Stimulated activated CD8-positive, alpha-beta memory T cell treated with anti-CD3 and anti-CD28 coated beads, Interleukin-12 subunit alpha, Interleukin-12 subunit beta, amount 100 ng/mL, for 24 hours (primary cell): ENCODE data around the gene SLC9C1.

Experiments used
- DNase-seq: peaks from one replicate; pipeline ENCODE4 v3.0.0-alpha.2; 2020; ENCODE audit errors: extremely low read depth

Gene SLC9C1

DNA sequence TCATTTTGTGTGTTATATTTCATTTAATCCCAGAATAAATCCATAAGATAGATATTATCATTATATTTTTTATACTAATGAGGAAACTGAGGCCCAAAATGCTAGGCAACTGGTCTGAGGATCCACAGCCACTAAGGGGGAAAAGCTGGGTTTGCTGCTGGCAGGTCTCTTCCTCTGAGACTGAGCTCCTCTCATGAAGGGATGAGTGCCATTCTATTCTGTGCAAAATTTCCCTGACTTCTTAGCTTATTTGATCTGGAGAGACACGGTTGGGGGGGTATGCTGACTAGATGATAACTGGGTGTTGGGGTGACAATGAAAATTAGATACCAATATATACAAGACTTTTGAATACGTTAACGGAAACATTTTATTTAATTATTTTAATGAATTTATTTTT, 162.9 kb downstream of the SLC9C1 start:
- no peak for DNase-seq

DNA sequence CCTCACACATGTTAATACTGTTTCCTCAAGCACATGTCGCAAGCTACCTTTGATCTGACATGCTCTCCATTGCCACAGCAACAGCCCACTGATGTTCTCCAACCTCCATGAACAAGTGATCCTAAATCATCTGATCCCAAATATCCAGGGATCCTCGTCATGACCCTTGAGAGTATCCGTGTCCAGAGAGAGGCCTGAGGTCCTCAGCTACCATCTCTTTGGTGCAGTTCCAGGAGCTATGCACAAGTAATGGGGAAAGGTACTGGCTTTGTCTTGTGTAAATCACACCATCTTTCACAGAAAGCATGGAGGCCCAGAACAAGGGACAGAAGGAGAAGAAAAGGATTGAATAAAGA, 163.4 kb downstream of the SLC9C1 start:
- DNase-seq: no peak

DNA sequence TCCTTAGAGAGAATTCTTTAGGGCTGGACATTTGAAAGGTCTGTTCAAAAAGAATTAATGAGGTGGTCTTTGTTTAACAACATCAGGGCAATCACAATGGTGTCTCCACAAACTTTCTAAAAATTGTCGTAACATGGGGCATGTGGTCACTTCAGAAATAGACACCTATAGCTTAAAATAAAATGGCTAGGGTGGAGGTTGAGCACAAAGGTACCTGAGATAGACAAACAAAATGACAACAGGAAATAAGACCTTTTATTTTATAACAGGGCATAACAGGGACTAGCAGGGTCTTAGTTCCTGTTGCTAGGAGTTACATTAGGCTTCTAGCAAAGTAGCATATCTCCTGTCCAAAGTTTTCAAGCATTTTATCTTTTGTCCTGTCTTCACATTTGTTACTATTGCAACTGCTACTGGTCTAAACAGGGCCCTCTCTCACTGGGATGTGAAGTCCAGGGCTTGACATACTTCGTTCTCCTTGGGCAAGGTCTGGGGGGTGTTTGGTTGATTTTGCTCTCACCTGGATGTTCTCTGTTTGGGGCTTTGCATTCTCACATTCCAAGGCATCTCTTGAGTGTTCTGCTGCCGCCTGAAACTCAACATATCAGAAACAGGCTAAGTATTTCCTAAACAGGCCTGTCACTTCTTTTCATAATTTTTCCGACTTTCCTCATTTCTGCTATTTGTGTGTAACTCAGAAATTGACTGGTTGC, 163.9 kb downstream of the SLC9C1 start:
- no peak for DNase-seq

DNA sequence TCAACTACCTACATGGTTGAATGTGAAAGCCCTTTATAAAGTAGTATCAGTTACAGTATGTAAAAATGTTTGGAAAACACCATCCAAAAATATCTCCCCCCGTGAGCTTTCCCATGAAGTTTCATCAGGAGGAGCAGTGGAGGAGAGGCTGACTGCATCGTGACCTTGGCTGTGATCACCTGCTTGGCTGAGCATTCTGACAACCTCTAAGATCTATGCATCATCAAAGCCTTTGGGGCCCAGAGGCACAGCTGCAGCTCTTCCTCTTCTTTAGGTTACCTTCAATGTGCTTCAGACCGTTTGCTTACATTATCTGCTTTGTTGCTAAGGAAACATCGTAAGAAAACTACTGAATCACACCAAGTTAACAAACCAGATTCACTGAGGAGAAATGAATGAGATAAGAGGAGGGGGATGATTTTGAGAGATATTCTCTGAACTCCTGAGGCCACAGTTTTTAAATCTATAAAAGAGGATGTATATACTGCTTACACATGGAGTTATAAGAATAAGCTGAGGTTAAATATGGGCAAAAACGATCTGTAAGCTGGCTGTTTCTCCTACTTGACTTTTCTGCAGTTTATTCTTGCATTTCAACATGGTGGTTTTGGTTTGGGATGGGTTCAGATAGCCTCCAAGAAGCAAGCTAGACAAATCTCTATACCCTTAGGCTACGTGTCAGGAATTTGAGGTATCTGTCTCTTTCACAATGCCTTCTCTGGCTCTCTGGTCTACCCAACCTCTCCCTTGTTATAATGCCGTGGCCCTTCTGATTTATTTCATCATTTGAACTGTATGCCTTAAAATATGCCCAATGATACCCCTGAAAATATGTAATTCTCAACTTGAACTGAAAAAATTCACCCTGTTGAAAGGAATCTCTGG, 164.9 kb downstream of the SLC9C1 start:
- DNase-seq: no peak

DNA sequence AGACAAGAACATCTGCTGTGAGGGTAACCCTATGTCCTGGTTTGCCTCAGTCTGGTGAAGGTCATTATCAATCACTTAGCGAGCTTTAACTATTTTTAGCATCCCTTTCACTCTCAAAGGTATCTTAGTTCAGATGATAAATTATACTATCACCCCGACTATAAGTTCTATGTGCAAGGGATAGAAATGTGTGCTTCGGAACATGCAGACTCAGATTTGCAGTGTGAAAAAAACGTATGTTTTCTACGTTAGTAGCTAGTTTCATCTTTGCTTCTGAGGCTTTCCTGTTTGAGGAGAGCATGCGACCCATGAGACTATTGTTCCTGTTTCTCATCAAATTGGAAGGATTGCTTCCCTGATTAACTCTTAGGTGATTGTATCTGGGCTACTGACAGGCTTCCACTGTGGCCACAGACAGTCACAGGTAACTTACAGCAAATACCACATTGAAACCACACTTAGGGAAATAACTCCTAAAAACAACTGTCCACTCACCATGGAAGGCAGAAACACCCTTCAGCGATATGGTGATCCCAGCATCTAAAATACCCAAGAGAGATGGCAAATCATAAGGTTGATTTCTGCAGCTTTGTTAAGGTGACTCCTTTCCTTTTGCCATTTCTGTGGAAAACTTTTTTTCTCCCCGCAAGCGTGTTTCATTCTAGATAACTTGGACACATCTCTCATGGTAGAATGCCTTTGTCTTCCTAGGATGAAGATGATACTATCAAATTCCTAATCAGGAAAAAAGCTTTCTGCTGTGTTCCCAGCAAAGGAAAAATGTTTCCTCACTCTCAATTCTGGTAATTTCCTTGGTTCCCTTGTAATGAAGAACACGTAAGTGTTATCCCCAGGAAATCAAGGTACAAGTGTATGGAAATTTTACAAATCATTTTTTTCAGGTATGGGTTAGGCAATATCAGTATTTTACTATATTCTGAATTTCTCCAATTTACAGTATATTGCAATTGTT, 166.2 kb downstream of the SLC9C1 start:
- DNase-seq: no peak

DNA sequence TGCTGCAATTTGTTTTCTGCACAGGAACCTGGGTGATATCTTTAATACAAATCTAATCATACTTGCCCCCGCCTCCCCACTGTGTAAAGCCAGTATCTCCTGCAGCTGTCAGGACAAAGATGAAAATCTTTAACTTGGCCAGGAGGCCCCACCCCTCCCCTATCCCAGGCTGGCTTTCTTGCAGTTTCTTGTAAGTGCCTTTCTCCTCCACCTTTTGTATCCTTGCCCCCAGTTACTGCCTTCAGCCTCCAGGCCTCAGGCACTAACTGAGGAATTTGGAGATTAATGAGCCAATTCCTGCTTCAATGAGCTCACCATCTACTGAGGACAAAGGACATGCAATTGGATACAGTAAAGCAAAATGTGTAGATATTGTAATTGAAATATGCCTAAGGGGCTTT, 167.5 kb downstream of the SLC9C1 start:
- DNase-seq: no peak

DNA sequence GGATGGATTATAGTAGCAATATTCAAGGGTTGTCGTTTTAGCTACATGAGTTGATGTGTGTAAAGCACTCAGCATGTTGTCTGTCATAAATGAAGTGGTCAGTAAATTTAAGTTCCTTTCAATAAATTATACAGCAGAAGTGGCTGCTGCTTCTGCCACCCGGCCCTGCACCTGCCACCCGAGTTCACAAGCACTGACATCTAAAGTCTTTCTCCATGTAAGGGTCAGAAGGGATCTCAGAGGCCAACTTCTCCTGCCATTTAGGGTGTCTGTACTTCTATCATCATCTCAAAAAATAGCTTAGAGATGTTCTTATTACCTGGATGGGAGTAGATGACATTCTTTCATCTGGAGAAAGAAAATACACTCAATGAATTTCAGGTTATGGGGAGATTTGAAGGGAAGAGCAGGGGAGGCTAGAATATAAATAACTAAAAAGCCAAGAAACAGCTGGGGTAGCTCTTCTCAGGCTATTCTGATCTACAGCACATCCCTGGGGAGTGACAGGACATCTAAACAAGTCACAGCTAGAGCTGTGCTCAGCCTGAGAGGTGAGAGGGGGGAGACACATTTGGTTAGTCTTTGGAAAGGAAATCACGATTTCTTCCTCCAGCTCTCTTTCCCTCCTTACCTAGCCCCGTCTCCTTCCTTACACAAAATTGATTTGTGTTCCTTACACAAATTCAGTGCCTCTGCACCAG, 169.0 kb downstream of the SLC9C1 start:
- DNase-seq: no peak

DNA sequence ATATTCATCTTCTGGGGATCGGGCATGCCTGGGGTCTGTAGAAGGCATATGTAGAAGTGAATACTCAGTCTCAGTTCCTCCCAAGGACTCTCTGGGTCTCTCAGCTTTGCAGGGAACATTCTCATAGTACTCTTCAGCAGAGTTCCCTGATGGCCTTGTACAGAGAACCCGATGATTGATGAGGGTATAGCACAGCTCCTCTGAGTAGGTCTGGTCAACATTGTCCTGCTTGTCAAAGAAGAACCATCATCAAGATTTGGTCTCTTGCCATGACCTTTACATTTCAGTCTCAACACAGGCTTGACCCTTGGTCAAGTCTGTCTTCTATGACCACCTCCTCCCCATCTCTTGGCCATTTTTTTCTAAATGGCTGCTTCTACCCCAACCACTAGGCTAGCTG, 170.5 kb downstream of the SLC9C1 start:
- no peak for DNase-seq

DNA sequence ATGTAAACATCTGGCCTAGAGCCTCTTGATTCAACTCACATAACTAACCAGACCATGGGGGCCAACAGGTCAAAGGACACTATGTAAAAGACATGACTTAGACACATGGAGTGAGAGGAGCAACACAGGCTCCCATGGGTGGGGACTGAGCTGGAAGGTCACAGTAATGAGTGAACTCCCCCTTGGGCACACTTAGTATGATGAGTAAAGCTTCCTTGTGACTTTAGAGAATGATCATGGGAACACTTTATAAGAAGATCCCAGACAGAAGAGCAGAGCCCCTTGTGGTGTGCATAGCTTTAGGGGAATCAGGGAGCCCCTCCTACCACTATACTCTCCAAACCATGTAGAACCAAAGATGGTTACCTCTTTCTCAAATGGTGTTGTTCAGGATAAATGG, 171.1 kb downstream of the SLC9C1 start:
- no peak for DNase-seq

DNA sequence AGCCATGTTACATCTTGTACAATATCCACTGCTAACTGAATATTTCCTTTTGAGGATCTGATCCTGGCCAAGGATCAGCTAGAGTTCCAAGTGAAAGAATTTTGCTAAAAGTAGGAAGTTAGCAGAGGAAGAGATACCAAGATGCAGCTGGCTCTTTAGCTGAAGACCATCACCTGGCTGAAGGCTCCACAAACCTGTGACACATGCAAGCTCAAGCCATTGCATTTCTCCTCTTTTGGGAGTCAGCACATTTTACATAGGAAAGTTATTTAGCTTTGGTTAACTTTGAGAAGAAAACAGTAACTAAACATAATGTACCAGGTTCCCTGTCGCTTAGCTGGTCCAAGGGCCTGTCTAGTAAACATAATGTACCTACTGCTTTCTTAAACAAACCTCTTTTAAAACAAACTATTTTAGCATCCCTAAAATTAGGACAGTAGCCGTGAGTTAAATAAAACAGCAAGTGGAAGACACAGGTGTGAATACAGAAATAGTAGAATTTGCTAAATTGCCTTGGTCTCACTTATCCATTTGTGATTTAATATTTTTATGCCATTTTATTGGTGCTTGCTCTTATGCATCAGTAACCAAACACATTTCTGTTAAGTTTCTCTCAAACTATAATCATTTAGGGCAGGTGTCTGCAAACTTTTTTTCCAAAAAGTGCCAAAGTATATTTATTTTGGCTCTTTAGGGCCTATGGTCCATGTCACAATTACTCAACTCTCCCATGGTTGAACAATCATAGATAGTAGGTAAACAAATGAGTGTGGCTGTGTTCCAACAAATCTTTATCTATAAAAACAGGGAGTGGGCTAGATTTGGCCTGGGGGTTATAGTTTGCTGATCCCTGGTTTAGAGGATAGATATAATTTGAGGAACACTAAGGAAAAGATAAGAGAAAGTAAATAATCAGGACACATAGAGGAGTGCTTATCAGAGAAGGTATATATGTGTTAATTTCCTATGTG, 172.2 kb downstream of the SLC9C1 start:
- DNase-seq: no peak

DNA sequence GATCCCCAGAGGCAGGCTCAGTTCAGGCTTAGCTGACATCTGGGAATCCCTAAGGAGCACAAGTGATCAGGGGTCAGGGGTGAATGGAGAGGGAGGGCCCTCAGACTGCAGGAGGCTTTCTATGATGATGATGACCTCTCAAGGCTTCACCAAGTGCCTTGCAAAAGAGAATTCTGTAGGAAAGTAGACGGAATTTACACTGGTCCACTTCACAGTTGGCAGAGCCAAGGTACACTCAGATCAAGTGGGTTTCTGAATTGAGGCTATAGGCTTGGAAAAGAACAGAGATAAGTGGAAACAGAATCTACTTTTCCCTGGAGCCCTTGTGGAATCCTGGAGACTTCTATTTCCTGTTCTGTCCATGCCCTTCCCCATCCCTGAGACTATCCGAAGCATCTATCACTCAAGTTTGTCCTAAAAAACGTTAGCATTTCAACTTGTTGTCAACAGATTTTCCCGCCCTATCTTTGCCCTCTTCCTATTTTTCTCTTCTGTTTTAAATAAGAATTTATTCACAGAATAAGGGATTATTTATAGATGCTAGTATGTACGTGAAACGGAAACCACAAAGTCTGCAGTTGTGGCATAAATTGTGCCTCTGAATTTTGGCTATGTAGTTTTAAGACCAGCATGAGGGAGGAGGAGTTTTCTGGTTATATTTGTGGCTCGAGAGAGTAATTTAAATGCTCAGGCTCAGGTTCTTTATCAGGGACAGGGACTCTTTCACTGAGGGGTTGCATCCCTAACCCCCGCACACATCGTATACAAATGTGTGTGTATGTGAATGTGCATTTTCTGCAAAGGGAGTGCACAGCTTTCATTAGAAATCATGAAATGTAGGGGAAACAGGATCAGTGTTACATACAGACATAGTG, 173.8 kb downstream of the SLC9C1 start:
- DNase-seq: no peak

DNA sequence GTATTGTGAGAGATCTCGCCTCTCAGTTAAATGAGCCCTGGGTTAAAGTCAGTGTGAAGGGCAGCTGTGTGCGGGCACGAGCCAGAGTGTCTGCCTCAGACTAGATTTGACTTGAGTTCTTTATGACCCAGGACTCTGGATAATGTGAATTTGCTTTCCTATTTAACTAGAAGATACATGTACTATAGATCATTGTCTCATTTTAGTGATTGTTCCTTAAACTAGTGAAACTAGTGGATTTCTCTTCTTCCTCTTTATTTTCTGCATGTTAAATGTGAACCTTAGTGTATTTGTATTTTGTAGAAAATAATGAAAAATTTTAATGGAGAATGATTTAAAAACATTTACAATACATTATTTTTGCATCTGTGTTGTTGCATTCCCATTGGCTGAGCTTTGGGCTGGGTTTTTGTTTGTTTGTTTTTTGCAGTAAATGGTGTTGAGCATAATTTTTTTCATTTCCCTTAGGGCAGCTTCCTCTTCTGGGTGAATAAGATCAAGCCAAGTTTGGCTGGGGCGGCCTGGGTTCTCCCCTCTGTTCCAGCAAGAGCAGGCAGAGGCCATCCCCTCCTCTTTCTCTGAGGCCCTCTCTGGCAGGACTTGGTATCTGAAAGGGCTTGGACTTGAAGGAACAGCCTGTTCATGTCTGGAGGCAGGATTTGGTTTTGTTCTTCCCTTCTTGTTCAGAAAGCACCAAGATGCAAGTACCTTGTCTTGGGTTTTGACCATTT, 176.0 kb downstream of the SLC9C1 start:
- no peak for DNase-seq

DNA sequence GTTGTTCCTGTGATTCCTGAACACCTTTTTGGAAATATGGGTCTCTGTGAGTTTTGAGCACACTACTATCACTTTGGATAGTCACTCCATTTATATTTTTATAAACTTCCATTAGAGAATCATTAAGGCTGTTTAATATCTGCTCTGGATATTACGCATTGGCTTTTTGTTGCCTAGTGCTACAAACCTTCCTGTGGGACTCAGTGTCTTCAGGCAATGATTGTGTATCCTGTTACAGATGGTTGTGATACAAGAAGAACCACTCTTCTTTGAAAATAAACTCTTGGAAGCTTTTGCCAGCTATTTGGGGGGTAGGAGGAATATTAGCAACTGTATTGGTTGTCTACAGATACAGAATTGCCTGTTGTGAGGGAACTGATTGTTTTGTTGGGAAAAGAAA, 176.6 kb downstream of the SLC9C1 start:
- DNase-seq: no peak

DNA sequence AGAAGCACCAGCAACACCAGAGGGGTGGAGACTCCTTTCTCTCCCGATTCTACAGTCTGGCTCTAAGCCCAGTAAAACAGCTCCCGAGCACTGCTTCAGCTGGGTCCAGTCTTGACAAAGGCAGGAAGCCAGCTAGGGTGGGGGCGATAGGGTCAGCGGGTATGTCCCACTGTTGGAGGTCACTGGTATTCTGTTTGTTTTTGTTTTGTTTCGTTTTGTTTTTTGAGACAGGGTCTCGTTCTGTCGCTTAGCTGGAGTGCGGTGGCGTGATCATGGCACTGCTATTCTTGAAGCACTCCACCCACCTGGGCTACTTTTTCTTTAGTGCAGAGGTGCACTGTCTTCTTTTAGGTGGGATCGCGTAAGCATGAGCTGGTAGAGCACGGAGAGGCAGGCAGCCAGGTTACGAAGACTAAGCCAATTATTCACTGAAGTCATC, 177.2 kb downstream of the SLC9C1 start:
- DNase-seq: no peak

DNA sequence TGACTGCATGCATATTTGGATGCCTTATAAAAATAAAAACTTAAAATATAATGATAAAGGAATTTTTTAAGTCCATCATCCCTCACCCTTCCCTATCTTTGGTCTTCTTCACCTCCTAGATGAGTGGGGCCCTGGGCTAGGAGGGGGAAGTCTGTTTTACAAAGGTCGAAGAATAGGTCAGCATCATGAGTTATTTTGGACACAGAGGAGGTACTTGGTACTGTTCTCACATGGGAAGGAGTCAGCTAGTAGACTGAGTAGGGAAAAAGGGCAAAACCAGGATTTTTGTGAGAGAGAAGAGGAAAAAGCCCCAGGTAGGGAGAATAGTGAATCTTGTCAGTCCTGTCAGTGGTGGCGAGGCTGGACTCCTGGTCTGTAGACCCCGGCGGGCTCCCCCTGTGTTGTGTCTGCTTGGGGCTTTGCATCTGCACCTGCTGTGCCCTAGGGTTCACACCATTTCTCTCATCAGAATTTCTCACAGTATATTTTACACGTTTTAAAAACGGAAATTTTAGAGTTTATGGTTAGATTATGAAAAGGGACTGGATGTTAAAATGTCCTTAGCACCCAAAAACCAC, 178.1 kb downstream of the SLC9C1 start:
- DNase-seq: no peak

DNA sequence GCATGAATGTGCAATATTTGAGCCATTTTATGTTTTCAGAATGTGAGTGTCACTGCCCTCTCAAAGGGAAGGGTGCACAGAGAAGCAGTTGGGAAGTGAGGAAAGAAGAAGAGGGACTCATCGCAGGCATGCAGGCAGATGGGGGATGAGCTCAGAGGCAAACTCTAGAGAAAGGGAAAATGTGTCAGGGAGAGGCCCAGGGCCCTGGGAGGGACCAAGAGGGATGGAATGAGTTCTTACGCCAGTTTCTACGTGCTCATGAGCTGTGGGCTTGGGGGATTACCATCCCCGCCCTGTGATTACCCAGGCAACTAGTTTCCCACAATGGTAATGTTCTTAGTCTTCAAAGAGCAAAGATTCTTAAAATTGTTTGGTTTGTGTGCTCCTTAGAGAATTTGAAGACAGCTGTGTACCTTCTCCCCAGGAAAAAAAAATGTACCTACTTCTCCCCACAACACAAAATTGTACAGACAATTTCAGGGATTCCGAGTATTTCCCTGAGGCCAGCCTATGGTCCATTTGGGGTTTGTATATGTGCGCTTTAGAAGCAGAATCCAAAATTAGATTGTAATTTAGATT, 178.8 kb downstream of the SLC9C1 start:
- no peak for DNase-seq

DNA sequence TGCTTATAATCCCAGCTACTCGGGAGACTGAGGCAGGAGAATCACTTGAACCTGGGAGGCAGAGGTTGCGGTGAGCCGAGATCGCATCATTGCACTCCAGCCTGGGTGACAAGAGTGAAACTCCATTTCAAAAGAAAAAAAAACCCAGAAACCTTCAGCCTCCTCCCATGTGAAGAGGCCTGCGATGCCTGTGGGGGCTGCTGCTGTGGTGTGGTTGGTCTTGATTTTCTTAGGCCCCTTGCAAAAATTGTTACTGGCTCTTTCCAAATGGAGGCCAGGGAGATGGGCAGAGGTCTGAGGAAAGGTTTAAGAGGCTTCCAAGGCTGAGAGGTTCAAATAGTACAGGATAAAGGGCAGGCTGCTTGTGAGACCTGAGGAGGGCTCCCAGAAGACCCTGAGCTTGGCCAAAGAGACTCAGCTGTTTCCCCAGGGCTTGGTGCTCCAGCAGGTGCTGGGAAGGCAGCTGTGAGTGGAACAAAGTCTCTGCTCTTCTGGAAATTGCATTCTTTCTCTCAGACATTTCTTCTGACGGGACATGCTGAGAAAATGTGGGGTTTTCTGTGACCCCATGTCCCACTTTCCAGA, 179.3 kb downstream of the SLC9C1 start:
- no peak for DNase-seq
